GM21786 (cell line): ENCODE data around the gene CCNH.

ENCODE experiments used
- ATAC-seq: cut with Tn5 transposase; IDR thresholded peaks from one replicate; pipeline ENCODE4 v1.9.1; 2021; ENCODE audit not compliant: unreplicated experiment

CCNH gene

DNA sequence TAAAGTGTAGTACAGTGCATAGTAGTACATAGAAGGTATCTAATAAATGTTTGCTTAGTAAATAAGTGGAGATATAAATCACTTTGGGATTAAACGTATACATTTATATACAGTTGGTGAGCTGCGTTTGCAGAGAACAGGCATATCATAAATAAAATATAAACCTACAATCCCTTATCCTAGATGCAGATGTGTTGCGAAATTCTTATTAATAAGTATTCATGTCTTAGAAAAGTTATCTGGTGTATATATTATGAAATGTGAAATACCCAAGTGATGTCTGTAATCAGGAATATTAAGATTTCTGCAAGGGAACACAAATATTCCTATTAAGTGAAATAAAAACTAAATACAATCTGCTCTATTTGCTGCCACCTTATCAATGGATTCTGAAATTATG, 8.8 kb downstream of the CCNH start:
- no peak for ATAC-seq

DNA sequence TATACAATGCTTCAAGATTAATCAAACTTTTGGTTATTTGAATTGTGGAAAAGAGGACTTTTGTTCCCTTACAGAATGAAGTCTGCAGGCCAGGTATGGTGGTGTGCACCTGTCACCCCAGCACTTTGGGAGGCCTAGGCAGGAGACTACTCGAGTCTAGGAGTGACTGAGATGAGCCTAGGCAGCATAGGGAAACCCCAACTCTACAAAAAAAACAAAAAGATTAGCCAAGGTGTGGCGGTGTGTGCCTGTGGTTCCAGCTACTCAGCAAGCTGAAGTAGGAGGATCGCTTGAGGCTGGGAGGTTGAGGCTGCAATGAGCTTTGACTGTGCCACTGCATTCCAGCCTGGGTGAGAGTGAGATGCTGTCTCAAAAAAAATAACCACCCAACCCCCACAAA, 9.3 kb downstream of the CCNH start:
- ATAC-seq: no peak

DNA sequence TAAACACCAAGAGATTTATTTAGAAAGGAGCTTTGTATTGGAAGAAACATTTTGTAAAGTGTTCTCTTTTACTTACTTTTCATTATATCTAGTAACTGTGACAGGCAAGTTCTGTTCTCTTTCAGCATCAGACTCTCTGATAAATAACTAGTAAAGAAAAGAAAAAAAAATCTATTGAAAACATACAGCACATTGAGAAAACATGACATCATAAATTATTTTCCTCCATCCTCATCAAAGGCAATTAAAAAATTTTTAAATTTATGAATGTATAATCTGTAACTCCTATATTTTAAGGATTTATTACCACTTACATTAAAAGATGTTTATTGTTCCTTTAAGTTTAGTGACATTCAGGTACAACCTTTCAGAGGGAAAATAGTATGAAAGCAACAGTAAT, 11.1 kb downstream of the CCNH start:
- no peak for ATAC-seq

DNA sequence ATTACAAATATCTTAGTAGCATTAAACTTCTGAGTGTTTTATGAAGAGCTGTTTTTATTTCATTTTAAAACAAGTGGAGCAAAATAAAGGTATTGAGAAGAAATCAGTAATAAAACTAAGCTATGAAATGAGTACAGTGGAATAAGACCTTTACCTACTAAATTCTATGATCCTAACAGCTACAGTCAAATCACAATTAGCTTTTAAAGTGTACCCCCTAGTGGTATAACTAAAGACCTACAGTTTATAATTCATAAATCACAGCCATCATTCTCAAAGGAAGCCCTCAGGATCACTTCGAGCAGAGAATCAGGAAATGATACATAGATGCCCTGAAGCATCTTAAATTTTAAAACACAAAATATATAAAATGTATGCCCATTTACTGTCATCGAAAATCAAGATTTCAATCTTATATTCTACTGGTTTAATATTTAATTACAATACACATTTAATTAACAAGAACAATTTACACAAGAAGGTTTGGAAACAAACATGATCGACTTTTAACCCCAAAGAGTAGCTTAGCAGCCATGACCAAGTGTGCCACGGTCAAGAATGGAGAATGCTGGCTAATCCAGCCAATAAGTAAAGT, 12.3 kb downstream of the CCNH start:
- peak; percentile 72 for ATAC-seq

DNA sequence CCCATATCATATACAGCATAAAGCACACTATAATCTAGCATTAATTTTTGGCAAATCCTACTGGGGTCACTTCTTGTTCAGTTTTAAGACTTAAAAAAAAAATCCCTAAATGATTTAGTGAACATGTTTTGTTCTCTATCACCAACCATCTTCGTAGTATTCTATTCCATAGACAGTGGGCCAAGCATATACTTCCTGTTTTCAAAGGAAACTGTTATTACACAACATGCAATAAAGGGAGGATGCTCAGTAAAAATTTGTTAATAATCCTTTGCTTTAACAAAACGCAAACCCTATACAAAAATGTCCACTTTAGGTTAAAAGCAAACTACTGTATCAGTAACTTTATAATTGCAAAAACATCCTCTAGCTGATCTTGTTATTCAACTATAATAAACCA, 13.0 kb downstream of the CCNH start:
- no peak for ATAC-seq

DNA sequence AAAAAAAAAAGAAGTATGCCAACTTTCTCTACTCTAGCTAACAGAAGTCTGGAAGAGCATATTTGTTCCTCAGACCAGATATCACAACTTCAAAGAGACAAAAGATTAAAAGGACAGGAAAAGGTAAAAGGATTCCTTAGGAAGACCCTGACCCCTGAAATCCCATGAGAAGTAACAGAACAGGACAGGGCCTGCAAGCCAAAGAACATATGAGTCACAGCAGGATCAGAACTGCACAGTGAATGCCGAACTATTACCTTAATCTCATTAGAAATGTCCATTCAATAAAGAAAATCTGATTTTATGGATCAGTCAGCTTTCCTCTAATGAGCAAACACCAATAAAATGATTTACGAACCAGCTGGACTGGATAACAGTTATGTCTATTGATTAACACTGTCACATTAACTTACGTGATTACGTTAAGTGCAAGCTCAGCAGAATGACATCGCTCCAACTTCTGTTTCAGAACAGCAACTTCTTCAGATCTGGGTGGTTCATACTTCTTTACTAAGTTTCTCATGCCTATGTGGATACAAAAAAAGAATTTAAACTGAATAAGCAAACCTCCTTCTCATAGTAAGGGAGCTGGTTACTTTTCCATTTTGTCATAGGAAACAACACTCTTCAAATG, 13.6 kb downstream of the CCNH start:
- ATAC-seq: no peak

DNA sequence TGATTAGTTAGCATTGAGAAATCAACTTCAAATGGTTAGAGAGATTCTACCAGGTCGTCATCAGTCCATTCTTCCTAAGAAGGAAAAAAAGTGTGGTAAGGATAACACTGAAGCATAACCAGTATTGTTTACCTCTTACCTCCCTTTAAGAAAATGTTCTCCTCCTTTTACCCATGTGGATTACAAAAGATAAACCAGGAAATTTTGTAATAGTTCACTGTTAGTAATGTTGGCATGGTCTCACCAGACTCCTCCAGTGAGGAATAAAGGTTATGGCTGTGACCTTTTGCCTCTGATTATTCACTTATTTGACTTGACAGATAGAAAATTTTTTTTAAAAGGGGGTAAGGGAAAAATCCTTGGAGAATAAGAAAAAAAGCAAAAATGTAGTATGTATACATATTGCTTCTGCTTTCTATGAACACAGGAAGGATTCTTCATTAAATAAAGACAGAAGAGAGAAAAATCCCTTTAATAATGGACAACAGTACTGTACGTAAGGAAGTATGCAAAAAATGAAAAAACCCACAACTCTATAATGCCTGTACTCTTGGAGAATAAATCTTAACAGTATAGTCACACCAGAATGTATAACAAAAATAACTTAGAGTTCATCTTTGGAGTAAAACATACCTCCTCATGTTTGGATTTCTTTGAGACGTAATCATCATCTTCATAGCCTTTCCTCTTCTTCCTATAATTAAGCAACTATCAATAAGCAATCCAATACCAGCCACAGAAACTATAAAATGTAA, 18.1 kb downstream of the CCNH start:
- no peak for ATAC-seq

DNA sequence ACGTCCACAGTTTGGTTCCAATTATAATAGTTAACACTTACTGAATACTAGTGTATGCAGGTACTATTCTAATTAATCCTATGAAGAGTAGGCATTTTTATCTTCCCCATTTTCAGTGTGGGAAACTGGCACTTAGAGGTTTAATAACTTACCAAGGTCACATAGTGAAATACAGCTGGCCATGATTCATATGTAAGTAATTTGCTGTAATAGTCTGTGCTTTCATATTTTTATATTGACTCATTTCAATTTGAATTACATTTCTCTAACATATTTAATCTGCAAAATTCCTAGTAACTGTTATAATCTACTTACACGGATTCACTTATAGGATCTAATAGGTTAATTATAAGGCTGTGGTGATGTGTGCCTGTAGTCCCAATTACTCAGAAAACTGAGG, 19.4 kb downstream of the CCNH start:
- no peak for ATAC-seq

DNA sequence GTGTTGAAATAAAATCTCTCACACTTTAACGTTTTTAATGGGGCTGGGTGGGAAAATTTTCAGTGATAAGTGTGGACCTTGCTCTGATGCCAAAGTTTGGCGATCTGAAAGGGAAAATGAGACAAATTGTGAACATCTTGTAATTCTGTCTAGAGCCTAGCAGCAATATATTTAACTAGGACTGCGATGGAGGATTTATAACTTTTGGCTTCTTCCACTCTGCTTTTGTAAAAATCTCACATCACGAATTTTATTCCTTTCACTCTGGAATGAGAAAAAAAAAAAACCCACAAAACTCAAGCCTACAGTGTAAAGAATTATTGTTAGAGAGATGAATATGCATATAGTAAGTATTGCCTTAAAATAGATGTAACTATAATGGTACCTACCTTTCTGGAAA, 19.9 kb downstream of the CCNH start:
- no peak for ATAC-seq

DNA sequence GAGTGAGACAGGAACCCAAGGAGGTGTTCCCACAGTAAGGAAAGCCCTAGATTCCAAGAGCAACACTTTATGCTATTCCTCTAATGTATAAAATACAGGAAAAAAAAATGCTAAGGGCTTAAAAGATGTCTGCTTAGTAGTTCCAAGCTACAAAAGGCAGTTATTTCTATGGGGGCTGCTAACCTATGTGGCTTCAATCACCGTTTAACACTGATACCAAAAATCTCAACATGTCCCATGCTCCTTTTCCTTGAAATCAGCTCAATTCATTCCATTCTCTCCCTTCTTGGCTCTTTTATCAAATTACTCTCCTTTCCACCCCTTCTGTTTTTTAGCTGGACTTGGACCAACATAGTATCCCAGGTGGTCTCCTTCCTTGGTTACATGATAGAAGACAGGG, 20.6 kb downstream of the CCNH start:
- ATAC-seq: no peak

DNA sequence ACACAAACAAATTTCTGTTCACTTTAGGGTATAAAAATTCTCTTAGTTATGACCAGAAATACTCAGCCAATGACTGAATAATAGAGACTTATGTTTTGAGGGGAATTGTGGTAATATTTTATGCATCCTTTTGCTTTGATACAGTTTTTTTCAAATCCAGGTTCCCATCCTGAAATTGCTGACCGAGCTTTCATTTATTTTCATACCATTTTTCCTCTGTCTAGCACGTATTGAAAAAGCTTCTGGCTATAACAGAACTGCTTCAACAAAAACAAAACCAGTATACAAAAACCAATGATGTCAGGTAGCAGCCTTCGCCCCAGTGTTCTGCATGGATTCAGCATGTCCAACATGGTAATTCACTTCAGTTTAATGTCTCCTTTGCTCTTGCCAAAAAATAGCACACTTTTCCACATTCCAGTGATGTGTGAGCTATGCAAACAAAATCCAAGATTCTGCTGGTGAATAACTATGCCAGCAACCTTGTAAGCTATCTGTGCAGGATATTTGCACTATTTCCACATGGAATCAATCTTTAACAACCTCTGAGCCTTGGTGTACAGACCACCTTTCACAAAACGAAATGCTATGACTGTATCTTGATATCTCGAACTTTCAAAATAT, 22.0 kb downstream of the CCNH start:
- no peak for ATAC-seq

DNA sequence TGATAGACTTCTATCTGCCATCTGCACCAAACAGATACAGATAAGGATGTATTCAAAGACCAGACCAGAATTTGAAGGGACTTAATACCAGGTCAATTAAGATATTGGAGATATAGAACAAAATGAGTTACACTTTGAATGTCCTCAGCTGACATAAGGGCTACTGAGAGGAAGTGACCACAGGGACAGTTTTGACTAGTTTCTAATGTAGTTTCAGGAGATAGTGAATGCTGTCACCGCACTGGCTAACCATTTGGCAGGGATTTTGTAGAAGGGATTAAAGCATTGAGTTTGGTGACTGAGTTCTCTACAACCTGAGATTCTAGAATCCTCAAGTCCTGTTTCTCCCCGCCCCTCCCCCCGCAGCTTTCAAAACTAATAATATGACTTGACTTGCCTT, 22.7 kb downstream of the CCNH start:
- no peak for ATAC-seq

DNA sequence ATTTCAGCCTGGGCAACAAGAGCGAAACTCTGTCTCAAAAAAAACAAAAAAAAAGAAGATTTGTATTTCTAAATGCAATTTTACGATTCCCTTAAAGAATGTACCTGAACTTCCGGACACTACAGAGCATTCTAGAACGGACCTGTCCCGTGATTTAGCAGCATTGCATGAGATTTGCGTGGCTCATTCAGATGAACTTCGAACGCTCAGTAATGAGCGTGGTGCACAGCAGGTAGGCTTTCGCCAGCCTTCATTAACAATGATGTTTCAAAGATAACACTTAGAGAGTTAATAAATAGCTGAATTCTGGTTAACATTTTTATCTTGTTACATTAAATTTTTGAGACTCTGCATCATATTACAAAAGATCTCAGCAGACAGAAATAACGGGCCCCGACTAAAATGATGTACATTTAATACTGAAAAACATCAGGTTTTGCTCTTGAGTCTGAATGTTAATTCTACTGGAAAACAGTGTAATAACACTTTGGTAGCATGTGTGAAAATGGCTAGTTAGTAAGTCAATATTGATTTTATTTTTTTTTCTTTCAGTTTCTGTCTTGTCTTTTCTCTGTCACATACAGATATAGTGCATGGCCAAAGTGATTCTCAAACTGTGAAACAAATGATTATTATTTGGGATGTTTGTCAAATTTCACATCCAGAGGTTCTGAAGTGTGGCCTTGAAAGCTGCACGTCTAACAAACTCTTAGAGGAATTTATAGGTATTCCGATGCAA, 23.3 kb downstream of the CCNH start:
- no peak for ATAC-seq

DNA sequence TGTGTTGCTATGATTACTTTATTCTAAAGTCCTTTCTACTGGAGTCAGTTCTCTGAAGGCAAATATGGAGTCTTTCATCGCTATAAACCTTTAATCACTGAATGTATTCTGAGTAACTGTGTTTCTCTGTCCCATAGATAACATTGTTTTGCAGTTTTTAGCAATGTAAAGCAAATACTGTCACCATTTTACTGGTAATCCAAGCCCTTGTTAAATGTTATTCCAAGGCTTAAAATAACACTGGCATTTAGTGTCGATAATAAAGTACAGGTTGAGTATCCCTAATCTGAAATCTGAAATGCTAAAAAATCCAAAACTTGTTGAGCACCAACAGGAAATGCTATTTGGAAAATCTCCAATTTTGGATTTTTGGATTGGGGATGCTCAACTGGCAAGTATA, 24.6 kb downstream of the CCNH start:
- ATAC-seq: no peak

DNA sequence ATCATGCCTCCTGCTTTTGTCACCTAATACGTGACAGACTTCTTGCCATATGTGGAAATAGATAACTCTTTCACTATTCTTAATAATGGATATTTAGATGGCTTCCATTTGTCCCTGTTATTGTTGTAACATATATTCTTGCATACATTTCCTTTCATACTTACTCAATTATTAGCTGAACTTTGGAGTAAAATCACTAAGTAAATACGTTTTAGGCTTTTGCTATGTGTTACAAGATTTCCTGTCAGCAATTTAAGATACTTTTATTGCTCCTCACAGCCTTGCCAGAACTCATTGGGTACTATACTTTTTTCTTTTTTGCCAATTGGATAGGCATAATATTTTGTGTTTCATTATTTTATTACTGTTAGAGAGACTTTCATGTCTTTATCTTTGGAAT, 26.9 kb downstream of the CCNH start:
- ATAC-seq: no peak

DNA sequence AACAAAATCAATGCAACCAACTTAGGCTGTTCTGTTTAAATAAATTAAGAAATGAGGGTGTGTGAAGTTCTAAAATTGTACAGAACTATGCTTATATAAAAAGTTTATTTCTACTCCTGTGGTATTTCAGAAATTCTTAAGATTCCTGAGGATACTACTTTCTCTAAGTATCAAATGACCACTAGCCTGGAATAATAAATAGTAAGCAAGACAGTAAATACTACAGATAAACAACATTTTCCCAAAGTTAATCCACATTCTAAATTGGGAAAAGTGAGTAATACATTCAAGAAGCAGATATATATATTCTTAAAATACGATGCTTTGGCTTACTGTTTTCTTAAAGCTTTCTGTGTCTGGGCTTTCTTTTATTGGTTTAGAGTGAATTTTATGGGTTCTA, 29.5 kb downstream of the CCNH start:
- no peak for ATAC-seq

DNA sequence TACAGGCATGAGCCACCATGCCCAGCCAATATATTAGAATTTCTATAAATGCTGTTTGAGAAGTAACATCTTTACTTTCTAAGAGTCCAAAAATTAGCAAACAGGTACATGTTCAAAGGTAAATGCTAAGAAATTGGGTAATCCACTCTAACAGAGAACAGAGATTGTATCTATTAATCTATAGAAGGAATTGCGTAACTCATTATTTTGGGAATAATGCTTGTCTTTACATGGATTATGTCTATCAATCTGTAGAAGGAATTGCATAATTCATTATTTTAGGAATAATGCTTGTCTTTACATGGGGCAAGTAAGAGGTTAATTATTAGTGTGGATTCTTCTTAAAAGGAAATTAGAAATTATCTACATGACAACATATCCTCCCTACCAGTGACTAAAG, 30.5 kb downstream of the CCNH start:
- no peak for ATAC-seq

DNA sequence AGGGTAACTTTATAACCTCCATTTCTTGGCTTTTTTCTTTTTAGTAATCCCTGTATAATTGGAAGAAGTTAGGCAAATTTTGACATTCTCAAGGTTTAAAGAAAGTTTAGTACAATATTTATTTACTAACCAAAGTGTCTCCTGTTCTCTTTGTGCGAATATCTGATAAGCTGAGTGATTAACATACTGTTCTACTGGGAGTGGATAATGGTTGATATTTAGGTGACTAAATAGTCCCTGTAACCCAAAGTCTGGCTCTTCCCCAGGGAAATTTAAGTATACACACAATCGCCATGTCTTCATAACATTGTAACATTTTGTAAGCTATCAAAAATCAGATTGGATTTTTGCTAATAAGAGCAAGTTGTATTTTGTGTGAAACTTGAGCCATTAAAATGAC, 40.0 kb downstream of the CCNH start:
- ATAC-seq: no peak

DNA sequence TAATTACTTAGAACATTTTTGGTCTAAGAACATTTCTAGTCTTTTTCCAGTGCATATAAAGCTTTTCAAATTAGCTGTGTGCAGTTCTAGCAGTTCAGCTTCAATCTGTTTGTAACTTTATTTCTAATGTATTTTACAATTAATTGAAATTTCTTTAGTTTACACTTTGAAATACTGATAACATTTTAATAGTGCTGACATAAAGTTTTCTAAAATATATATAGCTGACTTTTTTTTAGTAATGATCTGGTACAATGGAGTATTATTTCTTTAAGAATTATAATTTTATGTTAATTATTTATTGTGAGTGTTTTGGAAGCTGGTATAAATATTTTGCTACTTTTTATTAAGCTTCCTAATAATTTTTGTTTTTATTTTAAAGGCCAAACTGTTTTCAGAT, 43.3 kb downstream of the CCNH start:
- no peak for ATAC-seq

DNA sequence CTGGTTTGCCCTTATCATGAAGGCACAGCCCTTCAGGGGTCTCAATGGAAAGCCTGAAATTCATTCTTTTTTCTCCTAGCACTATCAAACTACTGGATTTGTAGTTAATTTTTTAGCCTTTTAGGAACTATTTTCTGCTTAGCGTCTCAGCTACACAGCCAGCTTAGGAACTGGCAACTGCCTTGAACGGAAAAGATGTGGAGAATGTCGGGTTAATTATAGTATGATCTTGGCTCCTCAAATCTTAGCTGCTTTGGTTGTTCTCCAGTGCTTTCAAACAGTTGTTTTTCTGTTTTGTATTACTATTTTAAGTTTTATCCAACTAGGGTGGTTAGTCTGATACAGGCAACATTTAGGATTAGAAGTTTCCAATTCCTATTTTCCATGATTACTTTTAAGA, 44.1 kb downstream of the CCNH start:
- ATAC-seq: no peak

DNA sequence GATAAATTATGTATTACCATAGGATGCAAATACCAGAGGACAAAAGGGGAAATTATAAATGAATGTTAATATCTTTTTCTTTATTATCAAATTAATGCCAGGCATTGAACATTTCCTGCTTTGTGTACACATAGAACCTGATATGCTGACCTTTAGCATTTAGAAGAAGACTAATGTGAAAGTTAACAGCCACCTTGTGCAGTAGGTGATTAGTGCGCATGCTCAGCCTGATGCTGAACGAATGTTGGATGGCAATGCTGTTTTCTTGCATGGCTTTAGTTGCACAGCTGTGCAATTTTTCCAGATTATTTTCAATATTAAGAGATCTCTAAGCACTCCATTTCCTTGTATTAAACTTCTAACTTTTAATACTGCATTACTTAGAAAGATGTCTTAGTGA, 45.5 kb downstream of the CCNH start:
- ATAC-seq: no peak
